Transverse colon (tissue), 4 donors: ENCODE measurements around the gene TOX4. TPM values are rescaled to one million over a fixed set of nuclear protein-coding genes. Genes with fewer than 3 reads are reported as not detected.
A peak's percentile ranks its signal among the peaks of the same experiment; 100 is the strongest.

ENCODE experiments used
- DNase-seq: peaks from one replicate; pipeline ENCODE4 v3.0.0-alpha.2; 2019
- H3K27ac ChIP-seq, 4 donors: fragments of 200-600 bp; sonication (generic); 2 replicates each; pipeline ENCODE4 v1.5.1; 2016 to 2018; ENCODE audit warnings: inconsistent platforms in 4 of 4
- H3K27me3 ChIP-seq: fragments of 200-600 bp; sonication (generic); 2 replicates; pipeline ENCODE4 v1.5.1; 2017; ENCODE audit warnings: inconsistent platforms
- H3K36me3 ChIP-seq, 4 donors: fragments of 200-600 bp; sonication (generic); 2 replicates each; pipeline ENCODE4 v1.5.1; 2017 to 2019; ENCODE audit warnings: inconsistent platforms in 4 of 4
- H3K4me1 ChIP-seq, 4 donors: fragments of 200-600 bp; sonication (generic); 2 replicates each; pipeline ENCODE4 v1.5.1; 2017 to 2020; ENCODE audit warnings: inconsistent platforms in 4 of 4
- H3K4me3 ChIP-seq, 4 donors: fragments of 200-600 bp; sonication (generic); 1 replicate in 1 of 4; 2 replicates in 3 of 4; pipeline versions ENCODE4 v1.5.1 to v1.6.1; 2017 to 2019; ENCODE audit warnings: inconsistent platforms in 4 of 4
- H3K9me3 ChIP-seq, 2 donors: fragments of 200-600 bp; sonication (generic); 2 replicates each; pipeline ENCODE4 v1.5.1; 2017 to 2019; ENCODE audit warnings: inconsistent platforms in 2 of 2
- EP300 ChIP-seq: sonication (generic); formaldehyde crosslinking; IDR thresholded peaks from one replicate; pipeline ENCODE4 v1.6.1; 2017; ENCODE audit warnings: antibody characterized with exemption, low read depth
- POLR2A ChIP-seq: fragments of 450-650 bp; IDR thresholded peaks from one replicate; pipeline ENCODE4 v1.6.1; 2016; ENCODE audit warnings: antibody characterized with exemption, mild to moderate bottlenecking, moderate library complexity
- POLR2AphosphoS5 ChIP-seq, 3 donors: sonication (generic); formaldehyde crosslinking; IDR thresholded peaks; one replicate each; pipeline ENCODE4 v1.6.1; 2016; ENCODE audit warnings: antibody characterized with exemption in 3 of 3
- WGBS, 2 donors: methylation state at CpG; one replicate each; pipeline ENCODE4 v1.1.5; 2018; ENCODE audit warnings: low coverage in 1 of 2; 5-methylcytosine and 5-hydroxymethylcytosine counted together
- in situ Hi-C, 4 donors: fragments of 200-750 bp; cut with MboI; loops; one replicate each; pipeline versions ENCODE4 v1.15.0 to v1.15.1; 2017; ENCODE audit warnings: low sequenced_read_pairs in 3 of 4, low pct_ligation_motif_present in 1 of 4, low pct_unique_long_range_greater_than_20kb in 1 of 4
- intact Hi-C: fragments of 100-400 bp; cut with DNase I; formaldehyde crosslinking; loops from one replicate; pipeline ENCODE4 v1.15.1; 2023; ENCODE audit warnings: low total_unique reads
- total RNA-seq, 4 donors: library from RNA; depleted of rRNA; stranded (reverse); fragments of >200 nt; gene quantifications; one replicate each; pipeline ENCODE4 v1.1.0, GENCODE V29; 2016
- TF ChIP-seq, protein P1 (sequence below), 5 experiments: fragments of 200-600 bp in 3 of 5; fragments of 450-650 bp in 2 of 5; sonication (generic) in 3 of 5; IDR thresholded peaks; 1 replicate in 2 of 5; 2 replicates in 3 of 5; pipeline ENCODE4 v1.5.1; 2016 to 2017; ENCODE audit warnings: antibody characterized with exemption in 5 of 5, inconsistent platforms in 3 of 5, mild to moderate bottlenecking in 2 of 5, moderate library complexity in 1 of 5

Gene TOX4
- total RNA-seq, 4 donors from 2014 or later: 30.8 to 76.7 (median 51.5) TPM

GRCh38 chr14:21455592-21455911, 21.4 kb upstream of the TOX4 start:
- Histone ChIP-seq H3K27me3 (no peaks in the 10 kb centered on the region), H3K4me1 (peaks cover 0 to 42% (median 22%) of the 10 kb centered on the region in 4 donors), H3K9me3 (no peaks in the 10 kb centered on the region), H3K36me3 (peaks cover 0 to 7% (median under 1%) of the 10 kb centered on the region in 4 donors), H3K27ac (peak overlapping the region; percentile 94 to 98 (median 95)), H3K4me3 (peak overlapping the region; percentile 57 to 95 (median 80))
- WGBS, 2 donors: 0% methylated on average over 2 to 17 of the region's 17 CpGs
- intact Hi-C loops (loop anchor here (5.0 kb wide), 1 partner anchor 102 kb away; no protein-coding TSS in a partner anchor), in situ Hi-C loops (no loop called here)
- TF ChIP-seq EP300 (no peak), POLR2A (no peak), POLR2AphosphoS5 (IDR thresholded peaks at IDR 0.05) (no peak)
- TF ChIP-seq, protein P1, sequence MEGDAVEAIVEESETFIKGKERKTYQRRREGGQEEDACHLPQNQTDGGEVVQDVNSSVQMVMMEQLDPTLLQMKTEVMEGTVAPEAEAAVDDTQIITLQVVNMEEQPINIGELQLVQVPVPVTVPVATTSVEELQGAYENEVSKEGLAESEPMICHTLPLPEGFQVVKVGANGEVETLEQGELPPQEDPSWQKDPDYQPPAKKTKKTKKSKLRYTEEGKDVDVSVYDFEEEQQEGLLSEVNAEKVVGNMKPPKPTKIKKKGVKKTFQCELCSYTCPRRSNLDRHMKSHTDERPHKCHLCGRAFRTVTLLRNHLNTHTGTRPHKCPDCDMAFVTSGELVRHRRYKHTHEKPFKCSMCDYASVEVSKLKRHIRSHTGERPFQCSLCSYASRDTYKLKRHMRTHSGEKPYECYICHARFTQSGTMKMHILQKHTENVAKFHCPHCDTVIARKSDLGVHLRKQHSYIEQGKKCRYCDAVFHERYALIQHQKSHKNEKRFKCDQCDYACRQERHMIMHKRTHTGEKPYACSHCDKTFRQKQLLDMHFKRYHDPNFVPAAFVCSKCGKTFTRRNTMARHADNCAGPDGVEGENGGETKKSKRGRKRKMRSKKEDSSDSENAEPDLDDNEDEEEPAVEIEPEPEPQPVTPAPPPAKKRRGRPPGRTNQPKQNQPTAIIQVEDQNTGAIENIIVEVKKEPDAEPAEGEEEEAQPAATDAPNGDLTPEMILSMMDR (IDR thresholded peaks at IDR 0.05): no peak
- no peak for DNase-seq

GRCh38 chr14:21455912-21456667, 20.9 kb upstream of the TOX4 start, which contains the start of gene CHD8:
Gene CHD8 (minus strand): TSS chr14:21456123. CDS start chr14:21431643, 24,480 bp downstream.
- TF ChIP-seq EP300 (no peak), POLR2A (peak; percentile 77), POLR2AphosphoS5 (IDR thresholded peaks at IDR 0.05) (peak; percentile 74 to 87 (median 84))
- TF ChIP-seq, protein P1 (IDR thresholded peaks at IDR 0.05): peak; percentile 42 to 73 (median 58)
- peaks cover 0 to 12% (median 4%) of the 10 kb centered on the region in 4 donors for H3K36me3 ChIP-seq
- in situ Hi-C loops: no loop called here

GRCh38 chr14:21467616-21468015, 9.4 kb upstream of the TOX4 start:
- DNase-seq: no peak
- Histone ChIP-seq H3K36me3 (peaks cover 0 to 69% (median 16%) of the 10 kb centered on the region in 4 donors), H3K4me1 (no peaks in the 10 kb centered on the region), H3K9me3 (no peaks in the 10 kb centered on the region), H3K27ac (no peak overlapping the region), H3K27me3 (no peaks in the 10 kb centered on the region), H3K4me3 (no peak overlapping the region)
- intact Hi-C loops: no loop called here
- in situ Hi-C loops: no loop called here
- 60 to 78% methylated on average over 1 of the region's 1 CpG for WGBS, 2 donors
- TF ChIP-seq EP300 (no peak), POLR2A (no peak), POLR2AphosphoS5 (IDR thresholded peaks at IDR 0.05) (no peak)
- TF ChIP-seq, protein P1 (IDR thresholded peaks at IDR 0.05): no peak

More at GRCh38 chr14:21455912-21456667, 20.9 kb upstream of the TOX4 start, which contains the start of gene CHD8:
- Histone ChIP-seq H3K4me3 (peak within 1 kb of the TSS; percentile 57 to 95 (median 80)), H3K27me3 (no peaks in the 10 kb centered on the region), H3K4me1 (peaks cover 0 to 37% (median 20%) of the 10 kb centered on the region in 4 donors), H3K9me3 (no peaks in the 10 kb centered on the region), H3K27ac (peak within 1 kb of the TSS; percentile 94 to 98 (median 95))
- WGBS, 2 donors: 0 to 1% methylated on average over 10 to 35 of the region's 36 CpGs
- intact Hi-C loops: loop anchor here (5.0 kb wide), 1 partner anchor 101 kb away; no protein-coding TSS in a partner anchor
- peak; percentile 100 for DNase-seq

- intact Hi-C loops (no loop called here), in situ Hi-C loops (no loop called here)
- Histone ChIP-seq H3K27me3 (no peaks in the 10 kb centered on the region), H3K4me1 (peaks cover 15 to 27% (median 18%) of the 10 kb centered on the region in 4 donors), H3K27ac (peak overlapping the region; percentile 84 to 96 (median 90)), H3K4me3 (peak overlapping the region; percentile 22 to 94 (median 76)), H3K9me3 (no peaks in the 10 kb centered on the region), H3K36me3 (peaks cover 0 to 20% (median 2%) of the 10 kb centered on the region in 4 donors)
- WGBS, 2 donors: 19 to 37% methylated on average over 10 of the region's 10 CpGs
- TF ChIP-seq, protein P1 (IDR thresholded peaks at IDR 0.05): no peak
- no peak for TF ChIP-seq POLR2AphosphoS5 (IDR thresholded peaks at IDR 0.05)
- TF ChIP-seq EP300: no peak
- TF ChIP-seq POLR2A: no peak
- no peak for DNase-seq
Observed at GRCh38 chr14:21475767-21476522, 1.1 kb upstream of the TOX4 start.
